ENCODE measurements around the gene PTH2.

- no peak for TF ChIP-seq SP1 (IDR thresholded peaks at IDR 0.05; ENCODE audit: low read depth, low read length)
- no peak for TF ChIP-seq YY1 (IDR thresholded peaks at IDR 0.05; ENCODE audit: low read depth, low read length)
- TF ChIP-seq CHD1 (IDR thresholded peaks at IDR 0.05; ENCODE audit: low read depth, low read length), result no peak
- no peak for TF ChIP-seq POLR2A (IDR thresholded peaks at IDR 0.05; ENCODE audit: control extremely low read depth in 1 of 2, low read depth in 2 of 2, low read length in 2 of 2)
- no peak for TF ChIP-seq RAD21 (IDR thresholded peaks at IDR 0.05 in 1 of 2, conservative IDR thresholded peaks at IDR 0.05 in 1 of 2; ENCODE audit: low read depth in 2 of 2, low read length in 2 of 2)
- no peak for TF ChIP-seq POLR2AphosphoS5 (IDR thresholded peaks at IDR 0.05; ENCODE audit: low read depth, low read length)
- no peak for TF ChIP-seq SRF (IDR thresholded peaks at IDR 0.05; ENCODE audit: low read depth, low read length)
- no peak for TF ChIP-seq TAF7 (optimal IDR thresholded peaks at IDR 0.05; ENCODE audit: borderline replicate concordance, low read depth, low read length)
- no peak for TF ChIP-seq BACH1 (IDR thresholded peaks at IDR 0.05; ENCODE audit: low read length)
- no peak for TF ChIP-seq CHD2 (IDR thresholded peaks at IDR 0.05; ENCODE audit: low read length)
- no peak for TF ChIP-seq USF2 (IDR thresholded peaks at IDR 0.05; ENCODE audit: low read length)
- TF ChIP-seq GABPA (IDR thresholded peaks at IDR 0.05; ENCODE audit: borderline replicate concordance, insufficient read depth, low read length), result no peak
- TF ChIP-seq CBX8 (IDR thresholded peaks at IDR 0.05; ENCODE audit: borderline replicate concordance, low read depth, low read length), result no peak
Observed at GRCh38 chr19:49390929-49391359, 32.3 kb downstream of the PTH2 start.
